SIG-M5 (cell line): ENCODE results near the gene TMEM183A.
"Not testable (repeated sequence)": the region's sequence is repeated elsewhere in the genome, so short reads cannot be mapped to it uniquely, and the experiment has no call there.

Experiments used
- DNase-seq: peaks from one replicate; lab custom pipeline; 2025; lab: John Stamatoyannopoulos, UW

The TMEM183A gene

GRCh38 chr1:202987922-202988583 lies 19.1 kb upstream of the TMEM183A start:
- no peak for DNase-seq

DNA sequence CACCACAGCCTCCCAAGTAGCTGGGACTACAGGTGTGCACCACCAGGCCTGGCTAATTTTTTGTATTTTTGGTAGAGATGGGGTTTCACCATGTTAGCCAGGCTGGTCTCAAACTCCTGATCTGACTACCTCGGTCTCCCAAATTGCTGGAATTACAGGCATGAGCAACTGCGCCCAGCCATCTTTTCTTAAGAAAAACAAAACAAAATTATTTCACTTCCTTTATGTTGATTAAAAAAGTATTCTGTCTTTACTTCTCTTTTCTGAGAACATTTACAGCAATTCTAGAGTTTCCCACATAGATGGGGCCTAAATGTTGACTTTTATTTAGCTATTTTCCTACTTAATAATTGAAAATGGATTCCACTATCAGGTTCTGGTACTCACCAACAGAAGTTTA lies 17.3 kb upstream of the TMEM183A start:
- no peak for DNase-seq

GRCh38 chr1:202991112-202991511 lies 16.1 kb upstream of the TMEM183A start:
- DNase-seq: no peak

- no peak for DNase-seq
These were observed 12.4 kb upstream of the TMEM183A start for GRCh38 chr1:202994756-202995155.

DNA sequence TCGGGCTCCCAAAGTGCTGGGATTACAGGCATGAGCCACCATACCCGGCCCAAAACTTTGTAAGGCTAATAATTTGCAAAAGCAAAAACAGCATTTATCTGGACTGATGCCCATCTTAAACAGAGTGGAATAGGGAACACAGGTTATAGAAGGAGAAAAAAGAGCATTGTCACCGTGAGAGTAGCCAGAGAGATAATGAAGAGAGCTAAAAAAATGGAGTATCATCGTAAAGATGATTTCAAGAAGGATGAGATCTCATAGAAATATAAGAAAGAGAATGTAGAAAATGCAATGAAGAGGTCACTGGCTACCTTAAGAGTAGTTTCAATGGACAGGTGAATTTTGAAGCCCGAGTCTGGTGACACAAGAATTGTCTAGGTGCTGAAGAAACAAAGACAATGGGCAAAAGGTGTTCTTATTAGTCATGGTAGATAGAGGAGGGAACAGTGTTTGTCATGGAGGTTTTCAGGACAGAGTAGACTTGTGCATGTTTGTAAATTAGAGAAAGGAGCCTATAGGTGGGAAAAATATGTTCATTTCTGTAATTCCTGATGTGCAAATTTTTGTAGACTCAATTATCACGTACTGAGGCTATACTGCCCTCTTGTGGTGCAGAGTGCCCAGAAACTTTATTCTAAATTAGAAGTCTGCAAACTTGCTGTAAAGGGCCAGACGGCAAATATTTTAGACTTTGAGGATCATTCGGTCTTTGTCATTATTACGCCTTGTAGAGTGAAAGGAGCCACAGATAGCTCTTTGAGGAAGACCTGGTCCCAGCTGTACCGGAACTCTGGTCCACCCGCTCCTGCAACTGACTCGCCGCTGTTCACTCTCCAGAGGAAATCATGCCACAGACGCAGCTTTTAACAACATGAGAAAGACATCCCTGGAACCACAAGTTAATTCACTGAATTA lies 8.1 kb upstream of the TMEM183A start:
- no peak for DNase-seq

DNA sequence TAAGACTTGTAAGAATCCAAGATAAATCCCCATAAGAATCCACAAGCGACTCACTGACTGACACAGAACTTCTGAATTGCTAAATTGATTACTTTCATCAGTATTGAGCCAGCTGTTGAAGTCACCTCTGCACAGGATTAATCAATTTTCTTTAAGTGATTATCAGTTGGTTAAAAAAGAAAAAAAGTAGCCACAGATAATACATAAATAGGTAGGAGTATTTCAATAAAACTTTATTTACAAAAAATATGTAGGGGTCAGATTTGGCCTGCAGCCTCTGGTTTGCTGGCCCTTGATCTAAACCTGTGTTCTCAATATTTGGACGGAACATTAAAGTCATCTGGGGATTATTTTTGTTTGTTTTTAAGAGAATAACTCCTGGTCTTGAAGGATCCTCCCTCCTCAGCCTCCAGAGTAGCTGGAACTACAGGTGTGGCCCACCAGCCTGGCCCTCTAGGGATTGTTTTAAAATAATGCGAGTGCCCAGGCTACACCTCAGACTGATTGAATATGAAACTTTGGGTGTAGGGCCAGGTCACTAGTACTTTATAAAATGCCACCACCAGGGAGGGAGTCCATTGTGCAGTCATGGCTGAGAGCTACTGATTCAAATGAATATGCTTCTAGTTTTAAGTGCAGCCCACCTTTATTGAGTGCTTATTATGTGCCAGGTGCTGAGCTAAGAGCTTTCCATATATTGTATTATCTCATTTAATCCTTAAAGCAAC lies 6.8 kb upstream of the TMEM183A start:
- no peak for DNase-seq

- no peak for DNase-seq
These were observed 5.2 kb upstream of the TMEM183A start for GRCh38 chr1:203001986-203002385.

- DNase-seq: no peak
These were observed 4.2 kb upstream of the TMEM183A start for GRCh38 chr1:203002951-203003350.

GRCh38 chr1:203005395-203006142 lies 1.6 kb upstream of the TMEM183A start:
- not testable (repeated sequence) for DNase-seq

- DNase-seq: no peak
These were observed 2.0 kb downstream of the TMEM183A start for GRCh38 chr1:203009185-203009584.

DNA sequence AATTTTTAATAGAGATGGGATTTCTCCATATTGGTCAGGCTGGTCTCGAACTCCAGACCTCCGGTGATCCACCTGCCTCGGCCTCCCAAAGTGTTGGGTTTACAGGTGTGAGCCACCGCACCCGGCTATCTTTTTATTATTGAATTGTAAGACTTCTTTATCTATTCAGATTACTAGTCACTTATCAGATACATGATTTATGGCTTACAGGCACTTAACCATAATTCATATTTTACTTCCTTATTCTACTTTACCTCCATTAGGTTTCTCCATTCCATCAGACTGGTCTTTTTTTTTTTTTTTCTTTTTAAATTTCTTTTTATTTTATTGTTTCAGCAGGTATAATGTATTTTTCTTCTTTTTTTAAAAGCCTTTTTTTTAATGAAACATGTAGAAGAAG lies 4.4 kb downstream of the TMEM183A start:
- DNase-seq: no peak

DNA sequence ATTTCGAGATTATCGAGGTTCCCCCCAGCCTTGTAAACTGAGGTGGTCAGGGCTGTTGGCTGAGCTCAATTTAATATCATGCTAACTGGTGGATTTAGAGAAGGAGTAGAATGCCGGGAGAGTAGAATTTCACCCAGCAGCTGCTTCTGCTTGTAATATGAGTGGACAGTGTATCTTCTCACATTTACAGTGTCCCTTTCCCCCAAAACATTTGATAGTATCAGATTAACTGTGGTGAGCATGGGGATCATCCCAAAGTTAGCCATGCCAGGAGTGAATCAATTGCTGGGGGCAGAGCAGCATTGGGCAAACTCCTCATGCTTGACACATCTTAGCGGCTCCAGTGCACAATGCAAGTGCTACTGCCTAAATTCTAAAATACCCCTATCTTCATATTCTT lies 9.9 kb downstream of the TMEM183A start:
- no peak for DNase-seq

- DNase-seq: no peak
These were observed 10.5 kb downstream of the TMEM183A start for GRCh38 chr1:203017692-203018091.

DNA sequence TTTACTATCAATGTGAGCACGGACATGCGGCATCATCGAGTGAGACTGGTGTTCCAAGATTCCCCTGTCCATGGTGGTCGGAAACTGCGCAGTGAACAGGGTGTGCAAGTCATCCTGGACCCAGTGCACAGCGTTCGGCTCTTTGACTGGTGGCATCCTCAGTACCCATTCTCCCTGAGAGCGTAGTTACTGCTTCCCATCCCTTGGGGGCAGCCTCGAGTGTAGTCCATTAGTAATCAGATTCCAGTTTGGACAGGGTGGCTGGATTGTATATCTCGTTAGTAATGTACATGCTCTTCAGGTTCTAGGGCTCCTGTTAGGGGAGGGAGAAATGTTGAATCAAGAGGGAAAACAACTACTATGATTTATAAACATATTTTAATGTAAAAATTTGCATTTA lies 15.7 kb downstream of the TMEM183A start:
- not testable (repeated sequence) for DNase-seq

- DNase-seq: no peak
These were observed 18.5 kb downstream of the TMEM183A start for GRCh38 chr1:203025686-203026030.

GRCh38 chr1:203026031-203026665 lies 19.0 kb downstream of the TMEM183A start, which contains the start of gene PPFIA4:
PPFIA4 (plus strand) TSS chr1:203026491; CDS start chr1:203039009, 12,518 bp downstream.
- DNase-seq: no peak

- DNase-seq: no peak
These were observed 19.8 kb downstream of the TMEM183A start for GRCh38 chr1:203026666-203027663.

- no peak for DNase-seq
These were observed 21.1 kb downstream of the TMEM183A start for GRCh38 chr1:203028067-203028783.

DNA sequence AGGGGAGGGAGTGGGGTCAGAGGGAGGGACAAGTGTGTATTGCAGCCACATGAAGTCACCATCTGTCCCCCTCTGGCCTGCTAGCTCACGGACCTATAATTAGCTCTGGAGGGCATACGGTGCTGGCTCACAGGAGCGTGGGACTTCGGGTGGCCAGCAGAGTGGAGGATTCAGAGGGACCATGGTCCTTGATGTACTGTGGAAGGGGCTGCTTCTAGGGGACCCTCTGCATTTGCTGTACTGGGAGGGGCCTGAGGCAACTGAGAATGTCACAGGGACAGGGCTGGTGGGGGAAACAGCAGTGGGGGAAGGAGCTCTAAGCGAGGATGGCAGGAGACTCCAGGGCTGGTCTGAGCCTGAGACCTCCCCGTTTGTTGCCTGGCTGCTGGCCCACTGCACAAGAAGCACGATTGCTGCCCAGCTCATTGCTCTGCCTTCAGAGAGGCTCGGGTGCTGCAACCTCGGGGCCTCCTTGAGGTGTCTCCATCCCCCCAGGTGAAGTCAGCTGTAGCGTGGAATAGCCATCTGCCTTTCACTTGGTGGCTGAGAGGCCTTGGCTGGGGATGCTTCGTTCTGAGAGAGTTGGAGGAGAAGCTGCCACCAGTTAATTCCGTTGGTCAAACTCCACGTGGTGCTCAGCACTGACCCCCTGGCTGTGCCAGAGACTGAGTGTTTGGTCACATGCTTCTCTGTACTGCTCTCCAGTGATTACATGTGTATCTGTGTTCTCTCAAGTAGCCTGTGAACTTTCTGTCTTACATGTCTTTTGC lies 21.8 kb downstream of the TMEM183A start:
- no peak for DNase-seq
